ENCODE results near the gene UBL3.

Gene UBL3

DNA sequence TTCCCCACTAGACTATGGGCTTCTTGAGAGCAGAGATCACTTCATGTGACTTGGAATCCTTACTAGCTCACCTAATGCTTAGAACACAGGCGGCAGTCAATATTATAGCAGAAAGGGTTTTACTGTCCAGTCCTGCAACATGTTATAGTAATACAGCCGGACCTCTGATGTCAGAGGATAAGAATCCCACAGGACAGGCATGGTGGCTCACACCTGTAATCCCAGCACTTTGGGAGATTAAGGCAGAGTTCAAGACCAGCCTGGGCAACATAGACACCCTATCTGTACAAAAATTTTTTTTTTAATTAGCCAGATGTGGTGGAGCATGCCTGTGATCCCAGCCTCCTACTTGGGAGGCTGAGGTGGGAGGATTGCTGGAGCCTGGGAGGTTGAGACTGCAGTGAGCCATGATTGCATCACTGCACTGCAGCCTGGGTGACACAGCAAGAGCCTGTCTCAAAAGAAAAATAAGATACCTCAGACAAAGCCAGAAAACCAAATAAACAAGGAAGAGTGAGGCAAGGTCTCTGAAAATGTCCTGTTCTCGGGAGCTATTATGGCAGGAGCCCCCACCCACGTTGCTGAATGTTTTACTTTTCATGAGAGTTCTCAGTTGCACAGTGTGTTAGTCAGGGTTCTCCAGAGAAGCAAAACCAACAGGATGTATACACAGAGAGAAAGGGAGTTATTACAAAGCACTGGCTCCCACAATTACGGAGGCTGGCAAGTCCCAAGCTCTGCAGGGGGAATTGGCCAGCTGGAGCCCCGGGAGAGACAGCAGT lies 100.8 kb downstream of the UBL3 start:
- no peak overlapping the region for H3K4me3 ChIP-seq (ENCODE audit: low read depth, low read length)
- DNase-seq (ENCODE audit: low read depth, low spot score), result no peak
- ChIA-PET CTCF (interaction anchor here (1.4 to 3.7 kb wide), 2 partner anchors 21 to 242 kb away, joined by 4 to 11 read pairs; no protein-coding TSS in a partner anchor), POLR2A (no interaction called here)
- no peak for TF ChIP-seq CTCF (IDR thresholded peaks at IDR 0.05; ENCODE audit: insufficient read depth, low read length, missing control alignments)

GRCh38 chr13:29748097-29748496 lies 102.3 kb downstream of the UBL3 start:
- H3K4me3 ChIP-seq (ENCODE audit: low read depth, low read length), result no peak overlapping the region
- TF ChIP-seq CTCF (IDR thresholded peaks at IDR 0.05; ENCODE audit: insufficient read depth, low read length, missing control alignments), result no peak
- POLR2A ChIA-PET, result no interaction called here
- no peak for DNase-seq (ENCODE audit: low read depth, low spot score)
- CTCF ChIA-PET, result no interaction called here

- no peak for DNase-seq (ENCODE audit: low read depth, low spot score)
- POLR2A ChIA-PET, result no interaction called here
- CTCF ChIA-PET, result interaction anchor here (1.6 kb wide), 1 partner anchor 13 kb away, joined by 4 read pairs; no protein-coding TSS in a partner anchor
- TF ChIP-seq CTCF (IDR thresholded peaks at IDR 0.05; ENCODE audit: insufficient read depth, low read length, missing control alignments), result no peak
- H3K4me3 ChIP-seq (ENCODE audit: low read depth, low read length), result no peak overlapping the region
These were observed 104.2 kb downstream of the UBL3 start for GRCh38 chr13:29746148-29746677.

DNA sequence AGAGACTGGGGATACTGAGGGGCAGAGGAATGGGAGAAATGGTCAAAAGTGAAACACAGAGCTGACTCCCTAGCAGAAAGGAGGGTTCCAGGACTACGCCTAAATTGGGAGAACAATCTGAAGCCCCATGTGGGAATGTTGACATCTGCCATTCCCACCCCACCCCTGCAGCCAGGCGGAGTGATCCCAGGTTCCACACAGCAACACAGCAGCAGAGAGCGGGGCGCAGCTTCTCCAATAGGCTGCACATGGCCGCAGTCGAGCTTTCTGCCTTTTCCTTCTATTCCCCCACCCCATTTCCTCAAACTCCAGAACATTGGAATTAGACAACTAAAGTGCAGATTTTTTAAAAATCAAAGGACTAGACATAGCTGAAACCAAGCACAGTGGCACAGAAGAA lies 104.7 kb downstream of the UBL3 start:
- no peak overlapping the region for H3K4me3 ChIP-seq (ENCODE audit: low read depth, low read length)
- TF ChIP-seq CTCF (IDR thresholded peaks at IDR 0.05; ENCODE audit: insufficient read depth, low read length, missing control alignments), result no peak
- no peak for DNase-seq (ENCODE audit: low read depth, low spot score)
- ChIA-PET CTCF (interaction anchor here (1.6 kb wide), 1 partner anchor 13 kb away, joined by 4 read pairs; no protein-coding TSS in a partner anchor), POLR2A (no interaction called here)

DNA sequence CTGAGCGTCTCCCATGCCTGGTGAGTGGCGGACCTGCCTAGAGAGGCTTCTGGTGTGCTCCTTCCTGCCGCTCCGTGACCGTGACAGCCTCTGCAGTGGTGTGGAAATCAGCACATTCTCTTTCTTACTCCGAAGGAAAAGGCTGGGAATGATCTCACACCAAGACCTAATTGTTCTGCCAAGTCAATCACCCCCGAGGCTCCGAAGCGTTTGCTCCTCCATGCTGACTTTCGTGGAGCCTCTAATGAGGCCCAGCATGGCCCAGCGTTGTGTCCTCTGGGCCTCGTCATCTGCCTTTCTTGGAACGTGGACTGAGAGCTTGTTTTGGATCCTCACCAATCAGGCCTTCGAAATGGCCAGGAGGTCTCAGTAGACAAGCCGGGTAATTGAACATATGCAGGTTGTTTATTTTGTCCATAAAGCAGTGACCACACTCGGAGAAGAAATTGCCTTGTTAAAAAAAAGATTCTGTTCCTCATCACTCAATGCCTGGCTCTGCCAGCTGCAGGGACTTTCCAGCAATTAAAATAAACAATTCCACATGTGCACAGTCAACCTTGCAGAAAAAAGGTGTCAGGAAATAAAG lies 107.1 kb downstream of the UBL3 start:
- TF ChIP-seq CTCF (IDR thresholded peaks at IDR 0.05; ENCODE audit: insufficient read depth, low read length, missing control alignments), result no peak
- peak; percentile 56 for DNase-seq (ENCODE audit: low read depth, low spot score)
- no peak overlapping the region; the same call in 1 of the 2 replicates for H3K4me3 ChIP-seq (ENCODE audit: low read depth, low read length)
- POLR2A ChIA-PET, result no interaction called here
- CTCF ChIA-PET, result interaction anchor here (0.8 to 2.3 kb wide), 3 partner anchors 9 to 236 kb away, joined by 4 to 7 read pairs (median 5); no protein-coding TSS in a partner anchor

- no peak overlapping the region for H3K4me3 ChIP-seq (ENCODE audit: low read depth, low read length)
- TF ChIP-seq CTCF (IDR thresholded peaks at IDR 0.05; ENCODE audit: insufficient read depth, low read length, missing control alignments), result no peak
- POLR2A ChIA-PET, result no interaction called here
- CTCF ChIA-PET, result no interaction called here
- no peak for DNase-seq (ENCODE audit: low read depth, low spot score)
These were observed 109.5 kb downstream of the UBL3 start for GRCh38 chr13:29740961-29741360.
